NCI-H82 treated with DMSO at 0.1 percent for 48 hours (cell line): Measurements from ENCODE around the gene NELL2.

Source experiments
- DNase-seq: peaks from one replicate; lab custom pipeline; 2025; ENCODE audit not compliant: unreplicated experiment; lab: John Stamatoyannopoulos, UW

Gene NELL2

DNA sequence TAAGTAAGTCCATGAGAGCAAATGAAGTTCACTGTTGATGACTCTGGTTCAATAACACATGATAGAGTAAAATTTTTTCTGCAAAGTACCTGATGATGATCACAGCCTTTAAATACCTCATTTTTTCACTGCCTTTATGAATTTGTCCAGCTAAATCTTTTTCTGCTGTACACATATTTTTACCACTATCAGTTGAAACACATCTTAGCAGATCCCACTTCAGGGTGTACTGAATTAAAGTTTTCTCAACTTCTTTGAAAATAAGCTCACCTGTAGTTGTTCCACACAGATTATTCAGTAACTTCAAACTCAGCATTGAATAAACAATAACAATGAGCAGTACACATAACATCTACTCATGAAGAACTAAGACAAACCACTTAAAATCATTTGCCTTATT lies 385.9 kb downstream of the NELL2 start:
- DNase-seq, result no peak

GRCh38 chr12:44488180-44488579 lies 387.9 kb downstream of the NELL2 start:
- no peak for DNase-seq

DNA sequence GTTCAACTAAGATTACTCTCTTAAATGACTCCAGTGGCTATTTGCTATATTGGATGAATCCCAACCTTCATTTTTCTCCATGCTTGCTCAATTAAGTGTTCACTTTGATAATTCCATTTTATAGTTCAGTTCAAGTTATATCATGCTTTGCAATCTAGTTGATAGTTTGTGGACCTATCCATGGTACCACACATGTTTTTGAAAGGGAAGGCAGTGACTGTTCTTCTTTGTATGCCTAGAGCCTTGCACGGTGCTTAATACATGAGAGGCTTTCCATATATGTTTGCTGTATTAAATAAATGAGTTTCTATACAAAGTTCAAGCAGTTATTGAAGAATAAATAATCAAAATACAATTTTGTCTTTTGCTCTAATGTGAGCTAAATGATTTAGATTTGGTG lies 391.3 kb downstream of the NELL2 start:
- no peak for DNase-seq

- DNase-seq, result no peak
Measured at GRCh38 chr12:44477331-44477980, 398.7 kb downstream of the NELL2 start.

DNA sequence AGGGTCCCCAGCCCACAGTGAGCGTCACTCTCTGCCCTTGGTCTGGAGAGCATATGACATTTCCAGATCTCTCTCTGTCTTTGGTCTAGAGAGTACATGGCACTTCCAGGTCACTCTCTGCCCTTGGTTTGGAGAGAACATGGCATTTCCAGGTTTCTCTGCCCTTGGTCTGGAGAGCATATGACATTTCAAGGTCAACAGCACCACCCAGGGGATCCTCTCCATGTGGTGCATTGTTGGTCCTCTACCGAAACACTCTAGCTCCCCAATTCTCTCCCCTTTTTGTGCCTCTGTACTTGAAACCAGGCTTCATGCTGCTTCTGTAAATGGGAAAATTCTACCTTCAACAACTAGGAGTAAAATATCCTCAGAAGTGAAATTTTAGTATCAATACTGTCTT lies 399.4 kb downstream of the NELL2 start:
- no peak for DNase-seq

DNA sequence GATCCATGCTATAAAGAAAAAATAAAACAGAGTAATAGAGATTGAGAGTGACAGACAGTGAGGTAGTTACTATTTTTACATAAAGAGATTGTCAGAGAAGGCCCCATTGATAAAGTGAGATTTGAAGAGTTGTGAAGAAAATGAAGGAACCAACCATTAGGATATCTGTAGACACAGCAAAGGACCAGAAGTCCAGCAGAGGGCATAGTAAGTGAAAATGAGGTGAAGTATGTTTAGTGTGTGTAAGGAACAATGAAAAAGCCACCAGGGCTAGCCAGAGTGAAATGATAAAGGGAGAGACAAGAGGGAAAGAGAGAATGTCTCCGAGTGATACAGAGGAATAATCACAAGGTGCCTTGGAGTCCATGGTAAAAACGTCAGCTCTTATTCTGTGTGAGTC lies 411.0 kb downstream of the NELL2 start:
- DNase-seq, result no peak

GRCh38 chr12:44464180-44464579 lies 411.9 kb downstream of the NELL2 start:
- DNase-seq, result no peak

- DNase-seq, result no peak
Measured at GRCh38 chr12:44462729-44463128, 413.4 kb downstream of the NELL2 start.

DNA sequence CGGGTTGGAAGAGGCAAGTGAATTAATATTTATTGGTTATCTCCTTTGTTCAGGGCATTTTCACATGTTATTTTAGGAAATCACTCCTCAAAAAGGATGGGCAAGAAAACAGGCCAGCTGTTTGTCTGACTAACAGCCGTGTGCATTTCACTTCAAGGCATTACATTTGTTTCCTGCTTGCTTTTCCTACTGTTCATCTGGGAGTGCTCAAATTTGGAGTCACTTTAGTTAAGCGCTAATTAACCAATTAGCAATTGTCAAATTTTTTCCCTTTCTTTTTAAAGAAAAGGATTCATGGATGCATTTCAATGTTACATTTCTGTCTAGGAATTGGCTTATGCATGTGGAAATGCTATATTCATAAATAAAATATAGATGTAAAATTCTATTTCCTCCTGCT lies 415.9 kb downstream of the NELL2 start:
- no peak for DNase-seq

DNA sequence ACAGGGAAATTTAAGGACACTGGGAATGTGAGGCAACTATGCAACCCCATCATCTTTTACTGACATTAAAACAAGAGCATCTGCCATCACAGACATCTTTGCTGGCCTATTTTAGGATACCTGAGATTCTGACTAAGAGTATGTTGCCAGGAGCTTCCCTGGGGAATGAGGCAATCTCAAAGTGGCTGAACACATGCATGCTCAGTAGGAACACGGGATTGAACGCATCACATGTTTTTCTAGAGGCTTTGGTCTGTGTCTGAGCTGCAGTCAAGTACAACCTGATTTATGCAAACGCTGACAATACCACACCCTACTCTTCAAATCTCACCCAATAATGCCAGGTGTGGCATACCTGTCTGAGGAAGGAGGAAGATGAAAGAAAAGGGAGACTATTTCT lies 416.5 kb downstream of the NELL2 start:
- DNase-seq, result no peak
